Measurements from ENCODE around the gene RMC1.
"Not testable (repeated sequence)": the region's sequence is repeated elsewhere in the genome, so short reads cannot be mapped to it uniquely, and the experiment has no call there.

The RMC1 gene

GRCh38 chr18:23498117-23498516 lies 5.2 kb upstream of the RMC1 start:
- no peak for DNase-seq (ENCODE audit: low read depth in 3 of 3)

DNA sequence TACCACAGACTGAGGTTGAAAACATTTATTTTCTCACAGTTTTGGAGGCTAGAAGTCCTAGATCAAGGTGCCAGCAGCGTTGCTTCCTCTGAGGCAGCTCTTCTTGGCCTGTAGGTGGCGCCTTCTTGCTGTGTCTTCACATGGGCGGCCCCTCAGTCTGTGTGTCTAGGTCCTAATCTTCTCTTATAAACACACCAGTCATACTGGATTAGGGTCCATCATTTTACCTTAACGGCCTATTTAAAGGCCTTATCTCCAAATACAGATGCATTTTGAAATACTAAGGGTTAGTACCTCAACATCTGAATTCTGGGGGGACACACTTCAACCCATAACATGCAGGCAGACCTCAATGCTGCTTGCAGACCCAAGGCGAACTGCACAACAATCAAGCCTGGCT lies 4.4 kb upstream of the RMC1 start:
- DNase-seq (ENCODE audit: low read depth in 3 of 3): peak; percentile 54 to 67 (median 56)

DNA sequence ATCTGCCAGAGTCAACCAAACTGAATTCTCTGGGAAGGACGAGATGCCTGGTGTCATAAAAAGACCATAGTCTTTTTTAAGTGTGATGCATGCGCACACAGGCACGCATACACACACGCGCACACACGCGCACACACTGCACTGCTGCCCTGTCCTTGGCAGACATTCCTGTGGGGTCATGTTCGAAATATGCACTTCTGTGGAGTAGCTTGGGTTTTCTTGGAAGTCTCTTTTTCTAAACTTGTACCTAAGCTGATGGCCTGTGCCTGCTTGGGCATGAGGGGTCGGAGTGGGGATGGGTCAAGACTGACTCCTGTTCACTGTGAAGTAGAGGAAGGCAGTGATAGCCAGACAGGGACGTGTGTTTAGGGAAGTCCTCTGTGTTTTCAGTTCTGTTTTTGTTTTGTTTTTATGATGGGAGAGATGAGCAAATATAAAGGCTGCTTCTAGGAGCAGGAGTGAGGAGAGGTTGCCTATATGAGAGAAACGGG lies 4.0 kb upstream of the RMC1 start:
- DNase-seq (ENCODE audit: low read depth in 3 of 3): no peak

DNA sequence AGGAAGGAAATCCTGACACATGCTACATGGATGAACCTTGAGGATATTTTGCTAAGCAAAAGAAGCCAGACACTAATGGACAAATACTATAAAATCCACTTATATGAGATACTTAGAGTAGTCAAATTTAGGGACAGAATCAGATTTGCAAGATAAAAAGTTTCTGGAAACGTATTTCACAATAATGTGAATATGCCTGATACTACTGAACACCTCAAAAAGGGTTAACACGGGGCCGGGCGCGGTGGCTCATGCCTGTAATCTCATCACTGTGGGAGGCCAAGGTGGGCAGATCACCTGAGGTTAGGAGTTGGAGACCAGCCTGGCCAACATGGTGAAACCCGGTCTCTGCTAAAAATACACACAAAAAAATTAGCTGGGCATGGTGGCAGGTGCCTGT lies 1.7 kb upstream of the RMC1 start:
- DNase-seq (ENCODE audit: low read depth in 3 of 3): no peak

GRCh38 chr18:23502516-23503037 lies 734 bp upstream of the RMC1 start:
- DNase-seq (ENCODE audit: low read depth in 3 of 3): no peak

DNA sequence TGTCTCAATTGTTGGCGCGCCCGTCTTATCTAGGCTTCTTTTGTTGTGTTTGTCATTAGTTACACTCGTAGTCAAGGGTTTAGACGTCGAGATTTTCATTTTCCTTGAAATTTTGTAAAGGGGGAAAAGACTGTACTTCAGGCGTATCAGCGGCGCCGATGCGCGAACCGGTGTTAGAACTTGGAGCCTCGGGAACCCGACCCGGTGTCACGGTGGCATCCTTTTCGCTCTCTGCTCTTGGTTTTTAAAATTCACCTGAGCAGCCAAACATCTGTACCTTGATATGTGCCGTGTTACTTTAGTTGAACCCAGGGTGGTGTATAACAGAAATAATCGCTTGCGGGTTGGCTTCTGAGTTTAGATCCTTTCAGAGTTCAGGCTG lies 643 bp downstream of the RMC1 start:
- DNase-seq (ENCODE audit: low read depth in 3 of 3): no peak

- DNase-seq (ENCODE audit: low read depth in 3 of 3): no peak
These were observed 1.4 kb downstream of the RMC1 start for GRCh38 chr18:23504720-23505119.

- no peak for DNase-seq (ENCODE audit: low read depth in 3 of 3)
These were observed 3.1 kb downstream of the RMC1 start for GRCh38 chr18:23506393-23506792.

GRCh38 chr18:23510923-23511322 lies 7.6 kb downstream of the RMC1 start:
- not testable (repeated sequence) for DNase-seq (ENCODE audit: low read depth in 3 of 3)

DNA sequence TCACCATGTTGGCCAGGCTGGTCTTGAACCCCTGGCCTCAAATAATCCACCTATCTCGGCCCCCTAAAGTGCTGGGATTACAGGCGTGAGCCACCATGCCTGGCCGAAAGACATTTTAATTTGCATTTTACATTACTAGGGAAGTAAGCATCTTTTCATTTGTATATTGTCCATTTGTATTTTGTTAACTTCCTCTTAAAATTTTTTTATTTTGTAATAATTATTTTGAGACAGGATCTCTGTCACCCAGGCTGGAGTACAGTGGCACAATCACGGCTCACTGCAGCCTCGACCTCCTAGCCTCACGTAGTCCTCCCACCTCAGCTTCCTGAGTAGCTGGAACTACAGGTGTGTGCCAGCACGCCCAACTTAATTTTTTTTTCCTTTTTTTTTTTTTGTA lies 8.9 kb downstream of the RMC1 start:
- not testable (repeated sequence) for DNase-seq (ENCODE audit: low read depth in 3 of 3)

DNA sequence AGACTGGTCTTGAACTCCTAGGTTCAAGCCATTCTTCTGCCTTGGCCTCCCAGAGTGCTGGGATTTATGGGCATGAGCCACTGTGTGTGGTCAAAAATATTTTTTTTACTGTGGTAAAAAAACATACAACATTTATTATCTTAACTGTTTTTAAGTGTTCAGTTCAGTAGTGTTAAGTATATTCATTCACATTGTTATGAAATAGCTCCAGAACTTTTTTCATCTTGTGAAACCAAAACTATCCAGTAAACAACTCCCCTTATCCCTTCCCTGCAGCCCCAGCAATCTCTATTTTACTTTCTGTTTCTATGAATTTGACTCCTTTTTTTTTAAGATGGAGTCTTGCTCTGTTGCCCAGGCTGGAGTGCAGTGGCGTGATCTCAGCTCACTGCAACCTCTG lies 9.3 kb downstream of the RMC1 start:
- no peak for DNase-seq (ENCODE audit: low read depth in 3 of 3)

- DNase-seq (ENCODE audit: low read depth in 3 of 3): peak; percentile 54 to 73 (median 68)
These were observed 12.7 kb downstream of the RMC1 start for GRCh38 chr18:23515911-23516546.

DNA sequence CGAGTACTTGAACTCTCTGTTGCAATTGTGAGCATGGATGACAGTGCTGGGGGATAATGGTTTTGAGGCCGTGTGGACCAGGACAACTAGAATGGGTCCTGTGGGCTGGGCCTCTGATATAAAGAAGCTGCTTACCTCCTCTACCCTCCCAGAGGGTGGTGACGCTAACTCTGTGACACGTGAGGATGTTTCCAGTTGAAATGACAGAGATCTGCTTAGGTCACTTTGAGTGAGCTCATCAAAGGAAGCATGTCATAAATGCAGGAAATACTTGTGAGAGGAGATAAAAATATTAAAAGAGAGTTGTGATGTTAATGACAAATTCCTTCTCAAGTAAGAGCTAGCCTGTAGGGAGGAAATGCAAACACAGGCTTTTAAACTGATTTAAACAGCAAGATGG lies 16.4 kb downstream of the RMC1 start:
- no peak for DNase-seq (ENCODE audit: low read depth in 3 of 3)

GRCh38 chr18:23521271-23521670 lies 18.0 kb downstream of the RMC1 start:
- DNase-seq (ENCODE audit: low read depth in 3 of 3): no peak

GRCh38 chr18:23521907-23522306 lies 18.6 kb downstream of the RMC1 start:
- no peak for DNase-seq (ENCODE audit: low read depth in 3 of 3)

DNA sequence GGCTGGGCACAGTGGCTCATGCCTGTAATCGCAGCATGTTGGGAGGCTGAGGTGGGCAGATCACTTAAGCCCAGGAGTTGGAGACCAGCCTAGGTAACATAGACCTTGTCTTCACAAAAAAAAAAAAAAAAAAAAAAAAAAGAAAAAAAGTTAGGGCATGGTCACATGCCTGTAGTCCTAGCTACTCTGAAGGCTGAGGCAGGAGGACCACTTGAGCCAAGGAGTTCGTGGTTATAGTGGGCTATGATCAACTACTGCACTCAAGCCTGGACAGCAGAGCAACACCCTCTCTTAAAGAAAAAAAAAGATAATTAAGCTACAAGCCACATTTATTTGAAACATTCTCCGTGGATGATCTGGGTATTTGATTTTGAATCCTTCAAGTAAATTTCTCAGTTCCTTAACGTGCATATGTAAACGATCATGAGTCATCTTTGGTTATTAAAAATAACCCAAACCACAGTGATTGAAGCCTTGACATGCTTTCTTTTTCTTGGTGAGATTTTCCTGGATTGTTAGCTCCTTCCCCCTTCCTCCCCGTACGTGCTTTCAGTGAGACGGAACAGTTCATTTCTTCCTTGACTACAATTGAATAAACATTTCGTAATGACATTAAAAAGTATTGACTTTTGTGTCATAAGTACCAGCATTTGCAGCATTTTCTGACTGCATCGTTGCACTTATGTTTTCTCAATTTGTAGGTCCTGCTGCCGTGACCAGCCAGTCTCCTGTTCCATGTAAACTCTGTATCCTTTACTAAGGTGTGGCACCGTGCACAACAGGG lies 20.3 kb downstream of the RMC1 start:
- DNase-seq (ENCODE audit: low read depth in 3 of 3): no peak

DNA sequence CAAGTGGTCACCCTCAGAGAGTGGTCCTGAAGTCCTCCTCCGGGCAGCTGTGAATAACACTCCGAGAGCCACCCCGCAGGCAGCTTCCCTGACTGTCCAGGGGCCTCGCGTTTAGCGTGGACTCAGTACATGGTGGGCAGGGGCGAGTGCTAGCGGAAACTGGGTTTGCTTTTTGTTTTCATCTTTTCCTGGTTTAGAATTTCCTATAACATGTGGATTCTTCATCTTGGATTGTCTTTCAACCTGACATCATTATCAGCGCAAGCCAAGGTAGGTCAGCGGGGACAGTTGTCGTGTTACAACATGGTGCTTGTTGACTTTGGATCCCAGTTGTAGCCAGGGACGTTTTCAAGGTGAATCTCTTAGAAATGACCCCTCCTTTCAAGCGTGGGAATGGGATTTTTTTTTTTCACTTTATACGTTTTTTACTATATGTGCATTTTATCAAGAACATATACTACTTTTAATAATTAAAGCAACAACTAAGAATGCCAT lies 20.9 kb downstream of the RMC1 start:
- no peak for DNase-seq (ENCODE audit: low read depth in 3 of 3)

- no peak for DNase-seq (ENCODE audit: low read depth in 3 of 3)
These were observed 23.3 kb downstream of the RMC1 start for GRCh38 chr18:23526501-23527063.

GRCh38 chr18:23528580-23529472 lies 25.5 kb downstream of the RMC1 start:
- no peak for DNase-seq (ENCODE audit: low read depth in 3 of 3)

GRCh38 chr18:23529604-23530003 lies 26.3 kb downstream of the RMC1 start:
- DNase-seq (ENCODE audit: low read depth in 3 of 3): no peak

GRCh38 chr18:23530195-23530594 lies 26.9 kb downstream of the RMC1 start:
- DNase-seq (ENCODE audit: low read depth in 3 of 3): no peak

- no peak for DNase-seq (ENCODE audit: low read depth in 3 of 3)
These were observed 28.6 kb downstream of the RMC1 start for GRCh38 chr18:23531912-23532311.
